HEK293 (cell line): Measurements from ENCODE around the gene CAMKMT.

ENCODE experiments used
- CTCF ChIA-PET: fragments of 350-600 bp; formaldehyde crosslinking; extraction: SDS; loops from one replicate; lab custom pipeline; 2021; ENCODE audit warnings: antibody characterized with exemption; lab: Yijun Ruan, JAX
- POLR2A ChIA-PET: fragments of 300-600 bp; formaldehyde crosslinking; extraction: SDS; loops from one replicate; lab custom pipeline; 2020; ENCODE audit warnings: antibody characterized with exemption, inconsistent platforms; lab: Yijun Ruan, JAX
- H3K27ac ChIP-seq: fragments of 200-500 bp; sonication (Bioruptor generic); 2 replicates; pipeline ENCODE4 v1.5.1; 2014; ENCODE audit warnings: low read depth, low read length, control low read depth, inconsistent platforms; ENCODE audit errors: extremely low read depth
- H3K36me3 ChIP-seq, 2 experiments: fragments of 200-500 bp in 1 of 2; sonication (Bioruptor generic) in 1 of 2; 1 replicate in 1 of 2; 2 replicates in 1 of 2; pipeline ENCODE4 v1.5.1; 2014 to 2017; ENCODE audit warnings: inconsistent platforms in 2 of 2, low read length in 2 of 2; ENCODE audit not compliant: control insufficient read depth in 2 of 2, insufficient read depth in 1 of 2
- H3K4me1 ChIP-seq: fragments of 200-500 bp; sonication (Bioruptor generic); 2 replicates; pipeline ENCODE4 v1.5.1; 2014; ENCODE audit warnings: mild to moderate bottlenecking, low read length, inconsistent platforms; ENCODE audit not compliant: control insufficient read depth, insufficient read depth
- H3K4me3 ChIP-seq: 2 replicates; pipeline ENCODE4 v1.5.1; 2011; ENCODE audit warnings: low read depth, mild to moderate bottlenecking, control low read depth, low read length, moderate library complexity
- H3K9me3 ChIP-seq: fragments of 200-500 bp; sonication (Bioruptor generic); 2 replicates; pipeline ENCODE4 v1.5.1; 2014; ENCODE audit warnings: low read depth, low read length, inconsistent platforms; ENCODE audit not compliant: control insufficient read depth, insufficient read depth
- BCL6B ChIP-seq: fragments of 450-650 bp; formaldehyde crosslinking; IDR thresholded peaks from 2 replicates; pipeline ENCODE4 v1.5.1; 2017; ENCODE audit warnings: missing biosample characterization, missing genetic modification characterization
- EGR2 ChIP-seq: fragments of 450-650 bp; formaldehyde crosslinking; IDR thresholded peaks from 2 replicates; pipeline ENCODE4 v1.5.1; 2016; ENCODE audit warnings: low read depth, missing biosample characterization, missing genetic modification characterization
- KLF16 ChIP-seq: fragments of 450-650 bp; formaldehyde crosslinking; IDR thresholded peaks from 2 replicates; pipeline ENCODE4 v1.5.1; 2017; ENCODE audit warnings: missing biosample characterization, missing genetic modification characterization
- MZF1 ChIP-seq: fragments of 450-650 bp; formaldehyde crosslinking; IDR thresholded peaks from 2 replicates; pipeline ENCODE4 v1.5.1; 2017; ENCODE audit warnings: missing biosample characterization, missing genetic modification characterization, borderline replicate concordance
- PBX3 ChIP-seq: sonication (generic); formaldehyde crosslinking; IDR thresholded peaks from 2 replicates; pipeline ENCODE4 v1.8.1; 2022; ENCODE audit warnings: mild to moderate bottlenecking, moderate library complexity, missing genetic modification reagents
- SCRT1 ChIP-seq: fragments of 450-650 bp; formaldehyde crosslinking; IDR thresholded peaks from 2 replicates; pipeline ENCODE4 v1.5.1; 2016; ENCODE audit warnings: missing biosample characterization, missing genetic modification characterization, borderline replicate concordance
- SP2 ChIP-seq: fragments of 450-650 bp; formaldehyde crosslinking; IDR thresholded peaks from 2 replicates; pipeline ENCODE4 v1.5.1; 2016; ENCODE audit warnings: missing biosample characterization, missing genetic modification characterization
- SP3 ChIP-seq: fragments of 450-650 bp; formaldehyde crosslinking; IDR thresholded peaks from 2 replicates; pipeline ENCODE4 v1.5.1; 2016; ENCODE audit warnings: missing biosample characterization, missing genetic modification characterization
- SP7 ChIP-seq: fragments of 450-650 bp; formaldehyde crosslinking; IDR thresholded peaks from 2 replicates; pipeline ENCODE4 v1.5.1; 2016; ENCODE audit warnings: missing biosample characterization, missing genetic modification characterization
- ZBTB17 ChIP-seq: fragments of 450-650 bp; formaldehyde crosslinking; IDR thresholded peaks from 2 replicates; pipeline ENCODE4 v1.5.1; 2016; ENCODE audit warnings: missing biosample characterization, missing genetic modification characterization
- ZBTB44 ChIP-seq: fragments of 450-650 bp; IDR thresholded peaks from 2 replicates; pipeline ENCODE4 v1.5.1; 2018; ENCODE audit warnings: missing biosample characterization, mild to moderate bottlenecking, missing genetic modification characterization
- ZFHX2 ChIP-seq: fragments of 450-650 bp; formaldehyde crosslinking; conservative IDR thresholded peaks from 2 replicates; pipeline ENCODE4 v1.5.1; 2016; ENCODE audit warnings: missing biosample characterization, missing genetic modification characterization
- ZFP41 ChIP-seq: fragments of 450-650 bp; formaldehyde crosslinking; IDR thresholded peaks from 2 replicates; pipeline ENCODE4 v1.5.1; 2016; ENCODE audit warnings: missing biosample characterization, missing genetic modification characterization, borderline replicate concordance
- ZFP69B ChIP-seq: fragments of 450-650 bp; formaldehyde crosslinking; IDR thresholded peaks from 2 replicates; pipeline ENCODE4 v1.5.1; 2016; ENCODE audit warnings: missing biosample characterization, missing genetic modification characterization
- ZNF211 ChIP-seq: fragments of 450-650 bp; formaldehyde crosslinking; IDR thresholded peaks from 2 replicates; pipeline ENCODE4 v1.5.1; 2016; ENCODE audit warnings: low read depth, missing biosample characterization, missing genetic modification characterization
- ZNF266 ChIP-seq: fragments of 450-650 bp; formaldehyde crosslinking; IDR thresholded peaks from 2 replicates; pipeline ENCODE4 v1.5.1; 2016; ENCODE audit warnings: missing biosample characterization, missing genetic modification characterization, low read depth
- ZNF394 ChIP-seq: fragments of 450-650 bp; formaldehyde crosslinking; IDR thresholded peaks from 2 replicates; pipeline ENCODE4 v1.5.1; 2016; ENCODE audit warnings: missing biosample characterization, missing genetic modification characterization, mild to moderate bottlenecking, moderate library complexity, borderline replicate concordance
- ZNF558 ChIP-seq: fragments of 450-650 bp; formaldehyde crosslinking; IDR thresholded peaks from 2 replicates; pipeline ENCODE4 v1.5.1; 2016; ENCODE audit warnings: missing biosample characterization, missing genetic modification characterization
- ZNF580 ChIP-seq: fragments of 450-650 bp; formaldehyde crosslinking; IDR thresholded peaks from 2 replicates; pipeline ENCODE4 v1.5.1; 2016; ENCODE audit warnings: missing biosample characterization, missing genetic modification characterization
- ZNF623 ChIP-seq: fragments of 450-650 bp; formaldehyde crosslinking; IDR thresholded peaks from 2 replicates; pipeline ENCODE4 v1.5.1; 2016; ENCODE audit warnings: missing biosample characterization, missing genetic modification characterization
- ZNF658 ChIP-seq: fragments of 450-650 bp; formaldehyde crosslinking; IDR thresholded peaks from 2 replicates; pipeline ENCODE4; 2016; ENCODE audit warnings: missing biosample characterization, missing genetic modification characterization
- ZNF660 ChIP-seq: fragments of 450-650 bp; IDR thresholded peaks from 2 replicates; pipeline ENCODE4 v1.5.1; 2018; ENCODE audit warnings: missing biosample characterization, mild to moderate bottlenecking, missing genetic modification characterization
- ZNF704 ChIP-seq: fragments of 450-650 bp; formaldehyde crosslinking; IDR thresholded peaks from 2 replicates; pipeline ENCODE4 v1.5.1; 2016; ENCODE audit warnings: missing biosample characterization, missing genetic modification characterization
- ZNF747 ChIP-seq: fragments of 450-650 bp; formaldehyde crosslinking; IDR thresholded peaks from 2 replicates; pipeline ENCODE4 v1.5.1; 2016; ENCODE audit warnings: missing biosample characterization, missing genetic modification characterization
- ZXDB ChIP-seq: fragments of 450-650 bp; formaldehyde crosslinking; IDR thresholded peaks from 2 replicates; pipeline ENCODE4 v1.5.1; 2016; ENCODE audit warnings: missing biosample characterization, missing genetic modification characterization

Gene CAMKMT

GRCh38 chr2:44751754-44752479 lies 390.2 kb downstream of the CAMKMT start:
- TF ChIP-seq SP2: 0 out of 2 replicates have a peak, but pooled peaks have one; percentile 9
- TF ChIP-seq SP3: 0 out of 2 replicates have a peak, but pooled peaks have one; percentile 11
- TF ChIP-seq EGR2 (tag by site-specific recombination): no peak
- no peak for TF ChIP-seq ZFHX2 (tag by site-specific recombination)
- TF ChIP-seq ZNF704 (tag by site-specific recombination): no peak
- peak; percentile 27; the same call in 1 of the 2 replicates for TF ChIP-seq ZBTB17 (tag by site-specific recombination)
- TF ChIP-seq ZNF747 (tag by site-specific recombination): no peak
- Histone ChIP-seq H3K9me3 (no peaks in the 10 kb centered on the region), H3K4me3 (no peak overlapping the region), H3K36me3 (no peaks in the 10 kb centered on the region), H3K27ac (no peak overlapping the region), H3K4me1 (0 out of 2 replicates have a peak, but pooled peaks cover 3% of the 10 kb centered on the region)
- POLR2A ChIA-PET: no interaction called here
- CTCF ChIA-PET: interaction anchor here (0.5 to 1.3 kb wide), 5 partner anchors 10 to 272 kb away, joined by 3 to 5 read pairs (median 3); no protein-coding TSS in a partner anchor

- TF ChIP-seq MZF1 (tag by site-specific recombination) (no peak), ZBTB44 (tag by site-specific recombination) (no peak), SP7 (tag by site-specific recombination) (no peak), ZNF660 (tag by site-specific recombination) (no peak), SCRT1 (tag by site-specific recombination) (no peak), ZFHX2 (tag by site-specific recombination) (no peak), ZNF211 (tag by site-specific recombination) (no peak), ZNF623 (tag by site-specific recombination) (no peak), ZNF658 (no peak), ZNF558 (tag by site-specific recombination) (no peak), BCL6B (tag by site-specific recombination) (no peak), ZFP41 (no peak), ZXDB (no peak), KLF16 (no peak), ZNF266 (tag by site-specific recombination) (no peak), ZNF580 (tag by site-specific recombination) (no peak), PBX3 (no peak), ZFP69B (tag by site-specific recombination) (no peak), ZNF394 (tag by site-specific recombination) (no peak)
- CTCF ChIA-PET: no interaction called here
- Histone ChIP-seq H3K27ac (no peak overlapping the region), H3K36me3 (no peaks in the 10 kb centered on the region), H3K4me1 (no peaks in the 10 kb centered on the region), H3K4me3 (no peak overlapping the region), H3K9me3 (no peaks in the 10 kb centered on the region)
- POLR2A ChIA-PET: no interaction called here
Observed at GRCh38 chr2:44752761-44753160, 391.0 kb downstream of the CAMKMT start.
